Cardiac fibroblast (primary cell): ENCODE results near the gene COL19A1.

Experiments
- DNase-seq, 2 donors: peaks; one replicate each; pipeline versions ENCODE4 v3.0.0 to v3.0.0-alpha.2; 2010; ENCODE audit warnings: low read depth in 2 of 2
- H3K4me3 ChIP-seq, 2 donors: replicated peaks in 1 of 2; 1 replicate in 1 of 2; 2 replicates in 1 of 2; pipeline ENCODE4 v1.5.1; 2011; ENCODE audit warnings: low read depth in 2 of 2, low read length in 2 of 2, mild to moderate bottlenecking in 2 of 2, moderate library complexity in 1 of 2
- TF ChIP-seq, protein P1 (sequence below): IDR thresholded peaks from one replicate; pipeline ENCODE4 v1.5.1; 2011; ENCODE audit warnings: low read depth, mild to moderate bottlenecking, low read length, inconsistent platforms

The COL19A1 gene

DNA sequence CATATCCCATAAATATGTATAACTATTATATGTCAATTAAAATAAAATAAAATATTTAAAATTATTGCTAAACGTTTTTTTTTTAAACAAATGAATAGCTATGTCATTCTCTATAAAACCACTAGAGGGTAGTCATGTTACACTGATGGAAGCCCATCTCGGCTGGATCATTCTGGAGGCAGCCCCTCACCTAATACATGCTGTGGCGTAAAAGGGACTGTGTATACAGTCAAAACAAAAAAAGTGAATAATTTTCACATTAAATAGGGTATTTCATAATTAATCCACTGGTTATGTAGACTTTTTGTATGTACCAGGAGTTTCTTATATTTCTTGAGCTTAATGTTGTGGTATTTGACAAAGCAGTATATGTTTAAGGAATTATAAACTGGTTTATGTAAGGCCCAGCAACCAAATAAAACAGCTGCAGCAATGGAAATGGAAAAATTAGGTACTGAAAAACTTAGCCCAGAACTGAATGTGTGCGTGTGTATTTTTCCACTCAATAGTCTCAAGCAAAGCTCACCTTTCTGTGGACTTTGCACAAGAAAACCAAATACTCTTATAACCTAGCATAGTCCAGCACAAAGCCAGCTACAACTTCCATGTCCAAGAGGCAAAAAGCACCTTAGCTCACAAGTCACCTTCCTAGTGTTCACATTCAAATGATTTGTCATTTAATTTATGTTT is 354.8 kb downstream of the COL19A1 start:
- no peak overlapping the region for H3K4me3 ChIP-seq
- TF ChIP-seq, protein P1, sequence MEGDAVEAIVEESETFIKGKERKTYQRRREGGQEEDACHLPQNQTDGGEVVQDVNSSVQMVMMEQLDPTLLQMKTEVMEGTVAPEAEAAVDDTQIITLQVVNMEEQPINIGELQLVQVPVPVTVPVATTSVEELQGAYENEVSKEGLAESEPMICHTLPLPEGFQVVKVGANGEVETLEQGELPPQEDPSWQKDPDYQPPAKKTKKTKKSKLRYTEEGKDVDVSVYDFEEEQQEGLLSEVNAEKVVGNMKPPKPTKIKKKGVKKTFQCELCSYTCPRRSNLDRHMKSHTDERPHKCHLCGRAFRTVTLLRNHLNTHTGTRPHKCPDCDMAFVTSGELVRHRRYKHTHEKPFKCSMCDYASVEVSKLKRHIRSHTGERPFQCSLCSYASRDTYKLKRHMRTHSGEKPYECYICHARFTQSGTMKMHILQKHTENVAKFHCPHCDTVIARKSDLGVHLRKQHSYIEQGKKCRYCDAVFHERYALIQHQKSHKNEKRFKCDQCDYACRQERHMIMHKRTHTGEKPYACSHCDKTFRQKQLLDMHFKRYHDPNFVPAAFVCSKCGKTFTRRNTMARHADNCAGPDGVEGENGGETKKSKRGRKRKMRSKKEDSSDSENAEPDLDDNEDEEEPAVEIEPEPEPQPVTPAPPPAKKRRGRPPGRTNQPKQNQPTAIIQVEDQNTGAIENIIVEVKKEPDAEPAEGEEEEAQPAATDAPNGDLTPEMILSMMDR: peak; percentile 62
- peak; percentile 44 to 52 for DNase-seq

DNA sequence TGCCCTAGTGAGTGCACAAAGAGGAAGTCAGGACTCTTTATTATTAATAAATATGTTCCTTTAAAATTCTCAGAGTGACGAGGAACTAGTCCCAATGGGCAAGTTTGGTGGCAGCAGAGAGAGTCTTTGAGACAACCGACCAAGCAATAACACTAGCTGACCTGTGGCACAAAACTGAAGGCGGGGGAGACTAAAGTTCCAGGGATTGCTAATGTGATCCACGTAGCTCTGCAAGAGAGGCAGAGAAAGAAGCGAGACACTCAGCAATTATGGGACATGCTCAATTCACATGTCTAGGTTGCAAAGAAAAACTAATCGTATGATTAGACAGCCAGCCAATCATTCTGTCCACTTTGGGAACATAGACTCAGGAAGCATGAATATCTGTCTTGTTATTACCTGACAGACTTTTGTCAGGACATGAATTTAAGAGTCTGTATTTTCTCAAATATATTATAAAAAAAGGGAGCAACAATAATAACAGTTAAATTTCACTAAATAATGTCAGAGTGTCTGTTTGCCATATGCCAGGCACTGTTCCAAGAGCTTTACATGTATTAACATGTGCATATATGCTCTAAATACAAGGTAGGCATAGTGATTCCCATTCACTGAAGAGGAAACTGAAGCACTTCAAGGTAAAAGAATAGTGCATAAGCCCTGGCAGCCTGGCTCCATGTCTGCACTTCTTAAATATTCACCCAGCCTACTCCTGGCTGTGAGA is 355.5 kb downstream of the COL19A1 start:
- no peak for DNase-seq
- TF ChIP-seq, protein P1: no peak
- no peak overlapping the region for H3K4me3 ChIP-seq

DNA sequence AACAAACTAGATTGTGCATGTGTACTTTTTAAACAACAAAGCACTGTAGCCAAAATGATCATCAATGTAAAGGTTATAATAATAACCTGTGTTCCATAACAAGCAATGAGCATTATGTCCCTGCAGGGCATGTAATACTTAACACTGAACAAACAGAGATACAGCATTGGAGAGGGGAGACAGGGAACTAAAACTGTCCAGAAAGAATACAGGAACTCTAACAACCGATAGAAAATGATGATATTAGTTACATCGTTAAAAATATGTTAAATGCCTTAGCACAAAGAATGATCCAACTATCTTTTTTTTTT is 356.0 kb downstream of the COL19A1 start:
- H3K4me3 ChIP-seq: no peak overlapping the region
- TF ChIP-seq, protein P1: no peak
- DNase-seq: no peak

DNA sequence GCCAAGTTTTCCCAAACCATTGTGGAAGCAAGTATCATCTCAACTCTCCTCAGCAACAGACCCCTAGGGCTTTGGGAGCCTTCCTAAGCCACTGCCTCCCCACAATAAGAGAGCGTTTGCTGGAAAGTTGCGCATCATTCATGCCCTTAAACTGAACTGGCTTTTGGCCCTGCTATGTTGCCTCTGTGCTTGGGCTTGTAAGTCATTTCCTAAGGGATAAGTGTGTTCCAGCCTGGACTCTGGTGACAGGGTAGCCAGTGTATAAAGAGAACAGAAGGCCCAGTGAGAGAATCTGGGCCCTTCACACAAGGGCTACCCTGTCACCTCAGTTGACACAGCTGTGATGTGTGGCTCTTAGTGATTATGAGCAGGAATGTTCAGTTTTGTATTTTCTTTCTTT is 358.7 kb downstream of the COL19A1 start:
- no peak overlapping the region for H3K4me3 ChIP-seq
- no peak for DNase-seq
- TF ChIP-seq, protein P1: no peak

DNA sequence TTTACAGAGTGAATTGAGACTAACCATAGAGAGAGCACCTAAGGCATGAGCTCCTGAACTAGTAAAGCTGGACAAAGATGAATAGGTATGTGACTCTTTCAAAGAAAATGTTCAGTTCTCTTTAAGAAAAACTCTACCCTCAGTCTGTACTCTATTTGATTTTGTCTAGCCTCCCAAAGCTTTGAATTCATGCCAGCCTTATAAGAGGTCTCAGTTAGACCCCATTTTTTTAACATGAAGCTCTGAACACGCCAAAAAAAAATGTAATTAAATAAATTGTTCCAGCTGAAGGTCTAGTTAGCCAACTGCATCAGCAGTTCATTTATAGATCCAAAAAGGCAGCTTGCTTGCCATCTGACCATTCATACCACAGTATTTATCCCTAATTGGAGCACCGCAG is 365.0 kb downstream of the COL19A1 start:
- TF ChIP-seq, protein P1: no peak
- no peak for DNase-seq

DNA sequence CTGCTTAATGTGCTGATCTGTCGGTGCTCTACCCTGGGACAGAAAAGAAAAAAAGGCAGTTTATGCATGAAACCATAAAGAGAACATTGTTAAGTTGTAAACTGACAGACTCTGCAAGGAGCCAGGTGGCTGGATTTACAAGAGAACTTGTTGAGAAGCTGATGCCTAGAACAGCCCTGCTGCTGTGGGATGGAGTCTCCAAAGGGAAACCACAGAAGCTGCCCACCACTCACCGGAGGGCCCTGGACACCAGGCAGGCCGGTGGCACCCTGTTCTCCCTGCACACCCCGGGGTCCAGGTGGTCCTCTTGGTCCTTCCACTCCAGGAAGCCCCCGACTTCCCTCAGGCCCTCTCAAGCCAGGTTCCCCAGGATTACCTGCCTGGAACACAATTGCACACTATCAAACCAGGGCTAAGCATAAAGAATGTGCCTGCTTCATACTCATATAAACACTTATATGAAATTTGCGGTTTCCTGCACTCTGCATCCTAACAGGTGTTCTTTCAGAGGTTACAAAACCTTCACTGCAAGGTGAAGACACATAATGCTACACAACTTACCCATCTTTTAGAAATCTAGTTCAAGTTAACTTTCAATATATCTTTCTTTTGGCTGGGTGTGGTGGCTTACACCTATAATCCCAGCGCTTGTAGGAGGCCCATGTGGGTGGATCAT is 368.3 kb downstream of the COL19A1 start:
- TF ChIP-seq, protein P1: no peak
- no peak for DNase-seq
- H3K4me3 ChIP-seq: no peak overlapping the region

More for the DNA sequence above, 365.0 kb downstream of the COL19A1 start:
- no peak overlapping the region for H3K4me3 ChIP-seq
